KMS-11 (cell line): ENCODE results near the gene IARS2.
A peak's percentile ranks its signal among the peaks of the same experiment; 100 is the strongest.

Experiments
- H2AFZ ChIP-seq: fragments of 200-600 bp; sonication (generic); 2 replicates; pipeline ENCODE4 v1.6.1; 2016; ENCODE audit warnings: antibody characterized with exemption, mixed run types, low read depth
- H3K27ac ChIP-seq: fragments of 200-600 bp; sonication (generic); 2 replicates; pipeline ENCODE4 v1.6.1; 2016; ENCODE audit warnings: mild to moderate bottlenecking, mixed run types
- H3K27me3 ChIP-seq: fragments of 200-600 bp; sonication (generic); 2 replicates; pipeline ENCODE4 v1.6.1; 2017; ENCODE audit warnings: mild to moderate bottlenecking, low read depth, mixed run types, moderate library complexity; ENCODE audit not compliant: insufficient read depth
- H3K36me3 ChIP-seq: fragments of 200-600 bp; sonication (generic); 2 replicates; pipeline ENCODE4 v1.6.1; 2017; ENCODE audit warnings: mild to moderate bottlenecking, mixed run types; ENCODE audit not compliant: insufficient read depth
- H3K4me1 ChIP-seq: fragments of 200-600 bp; sonication (generic); 2 replicates; pipeline ENCODE4 v1.6.1; 2016; ENCODE audit warnings: mild to moderate bottlenecking, low read depth, mixed run types; ENCODE audit not compliant: poor library complexity, severe bottlenecking
- H3K4me2 ChIP-seq: fragments of 200-600 bp; sonication (generic); 2 replicates; pipeline ENCODE4 v1.7.0; 2016; ENCODE audit warnings: mild to moderate bottlenecking, mixed run types
- H3K4me3 ChIP-seq: fragments of 200-600 bp; sonication (generic); IDR thresholded peaks from 2 replicates; pipeline ENCODE4 v1.6.1; 2017; ENCODE audit warnings: low read depth, low read length, mixed read lengths; ENCODE audit not compliant: insufficient read depth
- H3K79me2 ChIP-seq: fragments of 200-600 bp; sonication (generic); 2 replicates; pipeline ENCODE4 v1.6.1; 2016; ENCODE audit warnings: low read depth, mixed run types; ENCODE audit not compliant: insufficient read depth
- H3K9ac ChIP-seq: fragments of 200-600 bp; sonication (generic); 2 replicates; pipeline ENCODE4 v1.6.1; 2016; ENCODE audit warnings: mild to moderate bottlenecking, mixed run types
- H4K20me1 ChIP-seq: fragments of 200-600 bp; sonication (generic); 2 replicates; pipeline ENCODE4 v1.6.1; 2016; ENCODE audit warnings: mild to moderate bottlenecking, mixed run types; ENCODE audit not compliant: insufficient read depth
- CTCF ChIP-seq: fragments of 200-600 bp; sonication (generic); conservative IDR thresholded peaks from 2 replicates; pipeline ENCODE4 v1.6.1; 2017; ENCODE audit warnings: low read depth, mild to moderate bottlenecking, antibody characterized with exemption, low read length, moderate library complexity, mixed read lengths

Gene IARS2

GRCh38 chr1:220046052-220046930, 47.6 kb upstream of the IARS2 start, which contains the start of gene EPRS1:
Gene EPRS1 (minus strand): TSS chr1:220046505. CDS start chr1:220046388, 117 bp downstream.
- H3K79me2 ChIP-seq: peaks cover 49% of the 10 kb centered on the region
- peak within 1 kb of the TSS; percentile 67 for H3K27ac ChIP-seq

GRCh38 chr1:220056374-220056773, 37.6 kb upstream of the IARS2 start:
- H3K4me1 ChIP-seq: no peaks in the 10 kb centered on the region
- no peak overlapping the region for H3K27ac ChIP-seq
- no peak overlapping the region for H2AFZ ChIP-seq
- H3K79me2 ChIP-seq: no peaks in the 10 kb centered on the region
- H3K36me3 ChIP-seq: no peaks in the 10 kb centered on the region
- H3K4me3 ChIP-seq: no peak overlapping the region
- TF ChIP-seq CTCF: no peak
- H4K20me1 ChIP-seq: no peaks in the 10 kb centered on the region
- no peak overlapping the region for H3K9ac ChIP-seq
- H3K27me3 ChIP-seq: no peaks in the 10 kb centered on the region
- H3K4me2 ChIP-seq: no peak overlapping the region

More at GRCh38 chr1:220046052-220046930, 47.6 kb upstream of the IARS2 start, which contains the start of gene EPRS1:
- Histone ChIP-seq H3K4me2 (peak within 1 kb of the TSS; percentile 76), H3K36me3 (no peaks in the 10 kb centered on the region), H3K9ac (peak within 1 kb of the TSS; percentile 64), H4K20me1 (no peaks in the 10 kb centered on the region), H2AFZ (peak within 1 kb of the TSS; percentile 99), H3K4me3 (no peak within 1 kb of the TSS), H3K4me1 (peaks cover 29% of the 10 kb centered on the region), H3K27me3 (no peaks in the 10 kb centered on the region)
- TF ChIP-seq CTCF: peak; percentile 35; the same call in 1 of the 2 replicates

- Histone ChIP-seq H3K9ac (no peak overlapping the region), H3K27ac (no peak overlapping the region), H3K36me3 (no peaks in the 10 kb centered on the region), H3K4me1 (no peaks in the 10 kb centered on the region), H3K79me2 (no peaks in the 10 kb centered on the region), H3K27me3 (no peaks in the 10 kb centered on the region), H3K4me3 (no peak overlapping the region), H2AFZ (no peak overlapping the region), H3K4me2 (no peak overlapping the region), H4K20me1 (no peaks in the 10 kb centered on the region)
- no peak for TF ChIP-seq CTCF
Measured at GRCh38 chr1:220060876-220061275, 33.1 kb upstream of the IARS2 start.

GRCh38 chr1:220062629-220063028, 31.3 kb upstream of the IARS2 start:
- H3K4me1 ChIP-seq: no peaks in the 10 kb centered on the region
- no peak overlapping the region for H3K4me2 ChIP-seq
- no peak overlapping the region for H3K9ac ChIP-seq
- no peak overlapping the region for H2AFZ ChIP-seq
- H3K36me3 ChIP-seq: no peaks in the 10 kb centered on the region
- no peak for TF ChIP-seq CTCF
- H4K20me1 ChIP-seq: no peaks in the 10 kb centered on the region
- no peaks in the 10 kb centered on the region for H3K27me3 ChIP-seq
- H3K79me2 ChIP-seq: no peaks in the 10 kb centered on the region
- no peak overlapping the region for H3K27ac ChIP-seq
- H3K4me3 ChIP-seq: no peak overlapping the region
